Mesenchymal stem cell (in vitro differentiated cells and primary cell): ENCODE data around the gene LTB4R2. TPM values are rescaled to one million over a fixed set of nuclear protein-coding genes. Genes with fewer than 3 reads are reported as not detected.
A peak's percentile ranks its signal among the peaks of the same experiment; 100 is the strongest.

Experiments
- DNase-seq: peaks from one replicate; pipeline ENCODE4 v3.0.0-alpha.2; 2013
- H2AFZ ChIP-seq: one replicate; pipeline ENCODE4 v1.6.1; 2013; ENCODE audit warnings: low read depth, mild to moderate bottlenecking, control low read depth, inconsistent platforms, low read length, moderate library complexity
- H2AK5ac ChIP-seq: 2 replicates; pipeline ENCODE4 v1.6.1; 2013; ENCODE audit warnings: low read length, moderate library complexity, mild to moderate bottlenecking, inconsistent platforms; ENCODE audit not compliant: severe bottlenecking
- H2BK120ac ChIP-seq: one replicate; pipeline ENCODE4 v1.6.1; 2013; ENCODE audit warnings: low read depth, mild to moderate bottlenecking, inconsistent platforms, low read length, moderate library complexity
- H2BK12ac ChIP-seq, 2 experiments: one replicate each; pipeline ENCODE4 v1.6.1; 2013; ENCODE audit warnings: inconsistent platforms in 2 of 2, low read length in 2 of 2, mild to moderate bottlenecking in 2 of 2, moderate library complexity in 2 of 2, control low read depth in 1 of 2
- H2BK15ac ChIP-seq: one replicate; pipeline ENCODE4 v1.6.1; 2013; ENCODE audit warnings: mild to moderate bottlenecking, low read depth, inconsistent platforms; ENCODE audit not compliant: poor library complexity, severe bottlenecking
- H2BK5ac ChIP-seq: 2 replicates; pipeline ENCODE4 v1.6.1; 2013; ENCODE audit warnings: low read depth, mild to moderate bottlenecking, low read length, control low read depth, inconsistent platforms; ENCODE audit not compliant: poor library complexity, severe bottlenecking
- H3K14ac ChIP-seq, 2 experiments: one replicate each; pipeline ENCODE4 v1.6.1; 2013; ENCODE audit warnings: inconsistent platforms in 2 of 2, low read length in 2 of 2, control low read depth in 1 of 2, mild to moderate bottlenecking in 1 of 2, moderate library complexity in 1 of 2
- H3K18ac ChIP-seq, 2 experiments: one replicate each; pipeline ENCODE4 v1.6.1; 2013; ENCODE audit warnings: inconsistent platforms in 2 of 2, low read length in 2 of 2, control low read depth in 1 of 2, low read depth in 1 of 2, mild to moderate bottlenecking in 1 of 2
- H3K23ac ChIP-seq, 2 experiments: one replicate each; pipeline ENCODE4 v1.6.1; 2013; ENCODE audit warnings: inconsistent platforms in 2 of 2, low read length in 2 of 2, mild to moderate bottlenecking in 2 of 2, moderate library complexity in 2 of 2, control low read depth in 1 of 2
- H3K27ac ChIP-seq: 2 replicates; pipeline ENCODE4 v1.5.1; 2013; ENCODE audit warnings: mild to moderate bottlenecking, moderate library complexity, low read length, control low read depth, inconsistent platforms; ENCODE audit not compliant: poor library complexity, severe bottlenecking
- H3K27me3 ChIP-seq, 2 experiments: 2 replicates each; pipeline versions ENCODE4 v1.6.1 to v1.7.0; 2013; ENCODE audit warnings: low read length in 2 of 2, mild to moderate bottlenecking in 2 of 2, moderate library complexity in 2 of 2, control low read depth in 1 of 2, inconsistent platforms in 1 of 2; ENCODE audit not compliant: control insufficient read depth in 1 of 2, insufficient read depth in 1 of 2
- H3K36me3 ChIP-seq, 2 experiments: 2 replicates each; pipeline versions ENCODE4 v1.6.1 to v1.7.0; 2013; ENCODE audit warnings: low read length in 2 of 2, control low read depth in 1 of 2, inconsistent platforms in 1 of 2, low read depth in 1 of 2, mild to moderate bottlenecking in 1 of 2; ENCODE audit not compliant: insufficient read depth in 2 of 2, control insufficient read depth in 1 of 2
- H3K4ac ChIP-seq, 2 experiments: one replicate each; pipeline ENCODE4 v1.6.1; 2013; ENCODE audit warnings: inconsistent platforms in 2 of 2, low read length in 2 of 2, mild to moderate bottlenecking in 2 of 2, moderate library complexity in 2 of 2, control low read depth in 1 of 2, low read depth in 1 of 2
- H3K4me1 ChIP-seq: 2 replicates; pipeline ENCODE4 v1.6.1; 2013; ENCODE audit warnings: low read depth, low read length, control low read depth; ENCODE audit not compliant: control insufficient read depth, insufficient read depth
- H3K4me2 ChIP-seq: 2 replicates; pipeline ENCODE4 v1.6.1; 2013; ENCODE audit warnings: low read length, mild to moderate bottlenecking, inconsistent platforms; ENCODE audit not compliant: poor library complexity, severe bottlenecking
- H3K4me3 ChIP-seq, 2 experiments: 2 replicates each; pipeline versions ENCODE4 v1.5.1 to v1.7.0; 2013; ENCODE audit warnings: low read length in 2 of 2, mild to moderate bottlenecking in 2 of 2, control low read depth in 1 of 2, low read depth in 1 of 2; ENCODE audit not compliant: insufficient read depth in 1 of 2
- H3K79me1 ChIP-seq: replicated peaks from 2 replicates; pipeline ENCODE4 v1.6.1; 2013; ENCODE audit warnings: mild to moderate bottlenecking, control low read depth, low read length, inconsistent platforms; ENCODE audit not compliant: poor library complexity, severe bottlenecking
- H3K9ac ChIP-seq: 2 replicates; pipeline ENCODE4 v1.7.0; 2013; ENCODE audit warnings: mild to moderate bottlenecking, low read length, moderate library complexity
- H3K9me3 ChIP-seq: 2 replicates; pipeline ENCODE4 v1.7.0; 2013; ENCODE audit warnings: mild to moderate bottlenecking, low read length; ENCODE audit not compliant: control insufficient read depth
- H4K8ac ChIP-seq: one replicate; pipeline ENCODE4 v1.6.1; 2013; ENCODE audit warnings: inconsistent platforms, mild to moderate bottlenecking, low read length, moderate library complexity
- H4K91ac ChIP-seq: one replicate; pipeline ENCODE4 v1.6.1; 2013; ENCODE audit warnings: mild to moderate bottlenecking, low read length, inconsistent platforms
- WGBS: methylation state at CpG from one replicate; pipeline ENCODE4 v1.1.7; 2013; ENCODE audit warnings: mixed read lengths; 5-methylcytosine and 5-hydroxymethylcytosine counted together
- polyA plus RNA-seq, 2 experiments: library from polyadenylated mRNA; stranded (reverse); fragments of 200-250 nt; gene quantifications; one replicate each; pipeline ENCODE4 v1.2.3, GENCODE V29; 2013

LTB4R2 gene, protein sequence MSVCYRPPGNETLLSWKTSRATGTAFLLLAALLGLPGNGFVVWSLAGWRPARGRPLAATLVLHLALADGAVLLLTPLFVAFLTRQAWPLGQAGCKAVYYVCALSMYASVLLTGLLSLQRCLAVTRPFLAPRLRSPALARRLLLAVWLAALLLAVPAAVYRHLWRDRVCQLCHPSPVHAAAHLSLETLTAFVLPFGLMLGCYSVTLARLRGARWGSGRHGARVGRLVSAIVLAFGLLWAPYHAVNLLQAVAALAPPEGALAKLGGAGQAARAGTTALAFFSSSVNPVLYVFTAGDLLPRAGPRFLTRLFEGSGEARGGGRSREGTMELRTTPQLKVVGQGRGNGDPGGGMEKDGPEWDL
- polyA plus RNA-seq (2013, experiment 1 of 2) = 1.6 TPM
- polyA plus RNA-seq (2013, experiment 2 of 2) = 1.6 TPM

DNA sequence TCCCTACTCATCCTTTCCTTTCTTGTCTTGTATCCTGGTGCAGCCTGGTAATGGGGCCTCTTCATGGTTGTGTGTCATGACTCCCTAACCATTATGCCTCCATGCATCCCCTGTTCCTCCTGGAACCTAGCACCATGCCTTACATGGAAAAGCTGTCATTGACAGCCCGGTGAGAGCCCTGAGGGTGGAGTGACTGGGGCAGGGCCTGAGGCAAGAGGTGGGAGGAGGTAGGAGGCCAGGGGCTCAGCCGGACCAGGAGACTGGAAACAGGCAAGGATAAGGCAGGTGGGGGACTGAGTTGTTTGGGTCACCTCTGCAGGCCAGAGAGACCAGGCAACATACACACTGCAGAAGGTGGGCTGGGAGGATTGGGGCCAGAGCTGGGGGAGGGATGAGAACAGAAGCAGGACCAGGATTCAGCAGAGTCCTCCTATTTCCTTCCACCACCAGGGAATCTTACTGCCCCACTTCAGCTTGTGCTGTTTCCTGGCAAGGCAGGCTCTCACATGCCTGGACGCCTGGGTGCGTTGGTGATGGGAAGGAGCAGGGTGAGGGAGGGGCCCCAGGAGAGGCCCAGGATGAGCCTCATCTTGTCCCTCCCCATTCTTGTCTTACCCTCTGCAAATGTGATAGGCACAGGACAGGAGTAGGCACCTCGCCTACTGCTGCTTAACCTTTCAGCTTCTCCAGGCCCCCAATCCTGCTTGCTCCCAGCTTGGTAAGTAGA lies at the start of gene LTB4R2:
LTB4R2 (plus strand) TSS at position 603 of the 727 bp plus-strand sequence. CDS start 525 bp downstream, outside the sequence.
- peak within 1 kb of the TSS; percentile 52 for H4K91ac ChIP-seq
- 93% methylated on average over 4 of the region's 5 CpGs for WGBS
- no peak for DNase-seq
- H3K36me3 ChIP-seq = peaks cover 38 to 52% of the 10 kb centered on the region in 2 experiments
- no peak within 1 kb of the TSS for H2AK5ac ChIP-seq
- peak within 1 kb of the TSS in 1 of 2 experiments; percentile 70 for H3K4me3 ChIP-seq
- no peak within 1 kb of the TSS for H3K27ac ChIP-seq
- peaks cover 5% of the 10 kb centered on the region for H3K79me1 ChIP-seq
- H2BK15ac ChIP-seq = no peak within 1 kb of the TSS
- peaks cover 10% of the 10 kb centered on the region for H3K4me1 ChIP-seq
- H2BK12ac ChIP-seq = no peak within 1 kb of the TSS
- no peaks in the 10 kb centered on the region for H3K27me3 ChIP-seq
- H3K14ac ChIP-seq = peak within 1 kb of the TSS in 1 of 2 experiments; percentile 39
- H3K4me2 ChIP-seq = no peak within 1 kb of the TSS
- no peak within 1 kb of the TSS for H3K4ac ChIP-seq
- no peak within 1 kb of the TSS for H3K18ac ChIP-seq
- H3K9ac ChIP-seq = peak within 1 kb of the TSS; percentile 63
- H2BK5ac ChIP-seq = no peak within 1 kb of the TSS
- no peak within 1 kb of the TSS for H2AFZ ChIP-seq
- H3K23ac ChIP-seq = no peak within 1 kb of the TSS
- no peaks in the 10 kb centered on the region for H3K9me3 ChIP-seq
- H4K8ac ChIP-seq = no peak within 1 kb of the TSS
- H2BK120ac ChIP-seq = no peak within 1 kb of the TSS

DNA sequence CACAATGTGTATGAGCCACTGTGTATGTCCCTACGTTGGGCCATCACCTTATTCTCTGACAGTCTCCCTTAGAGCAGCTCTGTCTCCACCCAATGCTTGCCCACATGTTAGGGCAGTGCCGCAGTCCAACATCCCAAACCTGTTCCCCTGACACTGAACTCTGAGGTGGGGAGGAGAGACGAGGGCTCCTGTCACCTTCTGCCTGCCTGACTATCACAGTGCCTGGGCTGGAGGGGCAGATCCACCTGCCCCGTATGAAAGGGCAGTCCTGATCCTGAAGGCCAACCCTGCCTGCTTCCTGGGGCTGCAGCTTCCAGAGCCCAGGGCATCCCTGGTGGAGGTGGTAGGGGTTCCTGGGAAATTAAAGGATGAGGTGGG lies 49.2 kb upstream of the LTB4R2 start:
- H3K14ac ChIP-seq = no peak overlapping the region
- no peak overlapping the region for H2BK5ac ChIP-seq
- H4K8ac ChIP-seq = no peak overlapping the region
- H4K91ac ChIP-seq = no peak overlapping the region
- H3K4me1 ChIP-seq = peaks cover 4% of the 10 kb centered on the region
- no peak for DNase-seq
- H2BK120ac ChIP-seq = no peak overlapping the region
- no peaks in the 10 kb centered on the region for H3K9me3 ChIP-seq
- no peak overlapping the region for H2AK5ac ChIP-seq
- H3K27me3 ChIP-seq = no peaks in the 10 kb centered on the region
- no peak overlapping the region for H2BK12ac ChIP-seq
- 88% methylated on average over 4 of the region's 4 CpGs for WGBS
- no peak overlapping the region for H3K4me3 ChIP-seq
- H2AFZ ChIP-seq = no peak overlapping the region
- no peak overlapping the region for H3K23ac ChIP-seq
- no peak overlapping the region for H3K27ac ChIP-seq
- H3K4ac ChIP-seq = no peak overlapping the region
- H3K36me3 ChIP-seq = peaks cover 14 to 43% of the 10 kb centered on the region in 2 experiments
- no peaks in the 10 kb centered on the region for H3K79me1 ChIP-seq
- H3K4me2 ChIP-seq = no peak overlapping the region
- H2BK15ac ChIP-seq = no peak overlapping the region
- H3K9ac ChIP-seq = no peak overlapping the region
- no peak overlapping the region for H3K18ac ChIP-seq

DNA sequence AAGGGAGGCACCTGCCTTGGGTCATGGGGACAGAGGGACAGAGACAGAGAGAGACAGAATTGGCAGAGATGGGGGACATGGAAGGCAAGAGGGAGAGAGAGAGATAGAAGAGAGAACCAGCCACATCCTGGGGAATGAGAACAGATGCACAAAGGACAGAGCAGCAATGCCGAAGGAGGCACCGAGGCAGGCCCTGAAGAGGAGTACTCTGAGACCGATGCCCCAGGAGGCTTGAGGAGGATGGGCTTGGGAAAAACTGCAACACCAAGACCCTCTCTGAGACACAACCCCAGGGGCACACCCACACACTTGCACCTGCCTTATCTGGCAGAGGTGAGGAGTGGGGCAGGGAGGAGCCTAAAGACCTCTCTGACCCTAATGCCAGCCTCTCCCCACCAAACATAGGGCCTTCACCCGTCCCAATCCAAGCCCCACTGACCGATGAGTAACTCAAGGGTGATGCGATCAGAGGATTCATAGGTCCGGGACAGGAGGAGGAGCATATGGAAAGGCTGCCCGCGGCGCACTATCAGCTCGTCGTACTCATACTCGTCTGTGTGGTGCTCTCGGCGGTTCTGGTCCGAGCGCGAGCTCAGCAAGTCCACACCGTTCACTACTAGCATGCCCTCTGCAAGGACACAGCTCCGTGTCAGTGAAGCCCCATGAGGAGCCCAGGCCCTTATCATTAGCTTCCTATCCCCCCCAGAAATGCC lies 48.5 kb upstream of the LTB4R2 start:
- Histone ChIP-seq H3K4me3 (no peak overlapping the region), H3K23ac (no peak overlapping the region), H3K9ac (no peak overlapping the region), H2BK15ac (no peak overlapping the region), H3K36me3 (peaks cover 19 to 49% of the 10 kb centered on the region in 2 experiments), H2BK12ac (no peak overlapping the region), H2AK5ac (no peak overlapping the region), H3K4me2 (no peak overlapping the region), H3K27me3 (no peaks in the 10 kb centered on the region), H3K4me1 (peaks cover 6% of the 10 kb centered on the region), H2BK5ac (no peak overlapping the region), H4K8ac (no peak overlapping the region), H4K91ac (no peak overlapping the region), H3K14ac (no peak overlapping the region), H2BK120ac (no peak overlapping the region), H3K9me3 (no peaks in the 10 kb centered on the region), H3K4ac (no peak overlapping the region), H3K18ac (no peak overlapping the region), H2AFZ (no peak overlapping the region), H3K79me1 (no peaks in the 10 kb centered on the region), H3K27ac (no peak overlapping the region)
- WGBS = 94% methylated on average over 19 of the region's 20 CpGs
- DNase-seq = no peak

DNA sequence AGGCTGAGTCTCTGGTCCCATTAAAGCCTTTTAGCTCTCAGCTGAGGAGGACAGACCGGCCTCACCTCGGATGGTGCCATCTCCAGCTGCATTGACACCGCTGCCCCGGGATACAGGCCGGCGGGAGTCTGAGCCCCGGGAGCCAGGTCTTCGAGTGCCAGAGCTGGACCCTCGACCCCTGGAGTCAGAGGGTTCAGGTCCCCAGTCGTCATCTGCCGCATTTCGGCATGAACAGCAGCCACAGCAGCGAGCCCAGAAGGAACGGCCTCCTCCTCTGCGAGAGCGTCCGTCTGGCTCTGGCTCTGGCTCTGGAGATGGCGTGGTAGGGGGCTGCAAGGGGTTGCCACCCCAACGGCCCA lies 48.0 kb upstream of the LTB4R2 start:
- H2AK5ac ChIP-seq = no peak overlapping the region
- H3K4me1 ChIP-seq = peaks cover 6% of the 10 kb centered on the region
- H3K27ac ChIP-seq = no peak overlapping the region

More for the DNA sequence above, 48.0 kb upstream of the LTB4R2 start:
- Histone ChIP-seq H2AFZ (no peak overlapping the region), H3K27me3 (no peaks in the 10 kb centered on the region), H3K23ac (no peak overlapping the region), H2BK15ac (no peak overlapping the region), H3K14ac (no peak overlapping the region), H3K79me1 (no peaks in the 10 kb centered on the region), H3K9me3 (no peaks in the 10 kb centered on the region), H3K4ac (no peak overlapping the region), H2BK12ac (no peak overlapping the region), H2BK120ac (no peak overlapping the region), H2BK5ac (no peak overlapping the region), H3K9ac (no peak overlapping the region), H3K4me3 (no peak overlapping the region), H3K18ac (no peak overlapping the region), H4K8ac (no peak overlapping the region), H3K36me3 (peaks cover 25 to 54% of the 10 kb centered on the region in 2 experiments), H4K91ac (no peak overlapping the region), H3K4me2 (no peak overlapping the region)
- no peak for DNase-seq
- WGBS = 91% methylated on average over 19 of the region's 19 CpGs
